Hematopoietic multipotent progenitor cell treated with erythropoietin and hydrocortisone succinate and interleukin-3 and kit ligand, for 4 days (in vitro differentiated cells): Measurements from ENCODE around the gene PRDX3.
"Not testable (repeated sequence)": the region's sequence is repeated elsewhere in the genome, so short reads cannot be mapped to it uniquely, and the experiment has no call there.

ENCODE experiments used
- DNase-seq: peaks from one replicate; pipeline ENCODE4 v3.0.0-alpha.2; 2015

Gene PRDX3

DNA sequence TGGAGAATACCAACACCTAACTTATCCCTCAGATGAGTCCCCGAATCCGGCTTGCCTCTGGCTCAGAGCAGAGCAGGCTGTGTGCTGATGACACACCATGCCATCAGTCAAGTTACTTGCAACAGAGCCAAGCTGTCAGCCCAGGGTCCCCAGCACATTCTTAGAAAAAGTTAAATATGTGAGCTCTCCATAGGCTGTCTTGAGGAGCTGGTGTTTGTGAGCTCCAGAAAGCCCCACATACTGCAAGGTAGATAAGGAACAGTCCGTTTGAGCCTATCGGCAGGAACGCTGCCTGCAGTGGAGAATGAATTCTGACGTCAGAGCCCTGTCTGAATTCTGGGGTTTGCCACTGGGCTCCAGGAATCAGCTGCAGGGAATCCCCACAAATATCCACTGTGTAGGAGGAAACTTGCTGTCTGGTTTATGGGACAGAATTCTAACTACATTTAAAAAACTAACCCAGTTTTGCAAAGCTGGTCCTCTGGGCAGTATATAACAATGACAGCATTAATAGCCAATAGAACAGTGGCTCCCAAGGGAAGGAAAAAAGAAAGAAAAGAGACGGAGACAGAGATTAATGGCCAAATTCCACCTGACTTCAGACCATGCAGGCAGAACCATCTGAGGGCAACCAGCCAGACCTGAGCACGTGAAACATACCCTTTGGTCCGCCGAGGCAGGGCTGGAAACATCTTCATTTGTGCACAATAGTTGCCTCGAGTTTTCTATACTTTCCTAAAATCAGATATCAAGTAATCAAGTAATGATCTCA lies 16.7 kb downstream of the PRDX3 start:
- DNase-seq = peak; percentile 16

- no peak for DNase-seq
Measured at GRCh38 chr10:119159332-119159731, 19.3 kb downstream of the PRDX3 start.

DNA sequence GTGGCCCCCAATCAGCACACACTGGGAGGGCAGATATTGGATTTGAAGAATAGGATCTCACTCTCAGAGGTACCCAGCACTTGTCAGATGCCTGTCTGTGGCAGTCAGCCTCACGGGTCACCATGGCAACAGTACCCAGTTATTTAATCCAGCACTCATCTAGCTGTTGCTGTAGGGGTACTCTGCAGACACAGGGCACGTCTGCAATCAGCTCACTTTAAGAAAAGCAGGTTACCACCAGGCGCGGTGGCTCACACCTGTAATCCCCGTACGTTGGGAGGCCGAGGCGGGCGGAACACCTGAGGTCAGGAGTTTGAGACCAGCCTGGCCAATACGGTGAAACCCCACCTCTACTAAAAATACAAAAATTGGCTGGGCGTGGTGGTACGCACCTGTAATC lies 25.0 kb downstream of the PRDX3 start:
- DNase-seq = no peak

GRCh38 chr10:119153041-119153440 lies 25.6 kb downstream of the PRDX3 start:
- no peak for DNase-seq

- DNase-seq = not testable (repeated sequence)
Measured at GRCh38 chr10:119151601-119152000, 27.0 kb downstream of the PRDX3 start.

DNA sequence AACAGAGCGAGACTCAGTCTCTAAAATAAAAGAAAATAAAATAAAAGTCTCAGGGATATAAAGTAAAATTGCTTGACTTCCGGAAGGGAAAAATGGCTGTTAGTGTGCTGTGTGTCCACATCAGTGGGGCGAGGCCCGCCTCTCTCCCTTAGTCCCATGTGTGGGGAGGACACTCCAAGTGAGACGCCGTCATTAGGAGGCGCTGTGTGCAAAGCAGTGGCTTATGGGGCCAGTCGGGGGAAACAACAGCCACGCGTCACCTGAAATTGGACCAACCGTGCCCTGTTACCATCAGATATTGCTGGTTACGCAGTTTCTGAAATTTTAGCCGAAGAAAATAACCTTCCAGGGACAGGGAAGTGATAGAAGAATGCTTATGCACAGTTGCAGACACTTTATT lies 28.9 kb downstream of the PRDX3 start:
- peak; percentile 54 for DNase-seq

GRCh38 chr10:119149157-119149556 lies 29.5 kb downstream of the PRDX3 start:
- DNase-seq = no peak

GRCh38 chr10:119143657-119144056 lies 35.0 kb downstream of the PRDX3 start:
- no peak for DNase-seq

DNA sequence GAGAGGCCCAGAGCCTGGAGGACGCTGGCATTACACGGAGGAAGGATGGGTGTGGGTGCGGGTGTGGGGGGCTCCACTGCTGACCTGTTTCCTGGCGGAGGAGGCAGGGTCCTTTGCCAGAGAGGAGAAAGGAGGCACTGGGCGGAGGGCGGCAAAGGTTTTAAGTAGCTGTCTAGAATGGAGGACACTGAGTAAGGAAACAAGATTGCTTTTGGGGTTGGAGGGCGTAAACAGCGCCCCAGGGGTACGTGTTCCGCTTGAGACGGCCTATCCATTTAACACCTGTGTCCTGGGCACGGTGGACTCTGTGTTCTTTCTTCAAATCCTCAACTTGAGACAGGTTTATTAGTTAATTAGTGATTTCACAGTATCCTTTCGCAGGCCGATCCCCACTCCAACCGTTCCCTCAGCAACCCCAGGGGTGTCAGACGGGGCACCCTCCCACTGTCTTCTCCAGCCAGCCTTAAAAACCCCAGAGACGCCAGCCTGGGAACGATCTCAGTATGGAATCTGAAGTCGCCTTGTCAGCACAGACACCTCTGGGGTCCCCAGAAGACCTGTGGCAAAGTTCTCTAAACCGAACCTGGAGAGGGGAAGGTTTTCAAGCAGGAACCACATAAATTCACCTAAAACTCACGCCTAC lies 37.9 kb downstream of the PRDX3 start:
- DNase-seq = no peak

- peak; percentile 81 for DNase-seq
Measured at GRCh38 chr10:119139464-119140067, 39.0 kb downstream of the PRDX3 start.

DNA sequence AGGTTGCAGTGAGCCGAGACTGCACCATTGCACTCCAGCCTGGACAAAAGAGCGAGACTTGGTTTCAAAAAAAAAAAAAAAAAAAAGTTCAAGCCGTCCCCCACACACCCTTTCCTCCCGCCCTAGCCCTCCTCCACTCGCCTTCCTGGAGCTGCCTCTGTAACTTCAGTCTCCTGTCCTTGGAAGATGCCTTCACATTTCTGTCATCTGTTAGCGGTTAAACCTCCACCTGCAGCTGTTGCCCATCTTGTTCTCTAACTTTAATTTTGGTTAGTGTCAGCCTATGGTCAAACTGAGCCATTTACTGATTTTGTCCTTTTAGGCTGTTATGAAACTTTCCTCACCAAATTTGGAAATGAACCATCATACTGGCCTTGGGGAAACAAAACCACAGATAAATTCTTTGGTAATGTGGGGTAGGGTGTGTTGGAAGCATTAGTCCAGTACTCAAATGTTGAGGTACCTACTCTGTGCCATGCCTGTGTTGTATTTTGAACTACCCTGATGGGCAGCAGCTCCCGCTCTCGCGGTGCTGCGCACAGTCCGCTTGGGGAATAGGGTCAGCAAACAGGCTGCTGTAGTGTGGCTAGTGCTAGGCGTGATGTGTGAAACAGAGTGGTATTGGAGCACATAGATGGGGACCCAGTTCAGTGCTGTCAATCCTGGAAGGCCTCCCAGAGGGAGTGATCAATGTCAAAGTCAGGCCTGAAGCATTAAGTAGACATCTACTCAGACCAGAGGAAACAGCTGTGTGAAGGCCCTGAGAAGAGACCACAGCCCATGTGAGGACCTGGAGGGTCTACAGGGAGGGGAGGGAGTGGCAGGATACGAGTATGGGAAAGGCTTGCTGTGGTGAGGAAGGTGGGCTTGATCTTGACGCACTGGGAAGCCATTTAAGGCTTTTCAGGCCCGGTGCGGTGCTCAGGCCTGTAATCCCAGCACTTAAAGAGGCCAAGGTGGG lies 40.0 kb downstream of the PRDX3 start:
- peak; percentile 74 for DNase-seq

DNA sequence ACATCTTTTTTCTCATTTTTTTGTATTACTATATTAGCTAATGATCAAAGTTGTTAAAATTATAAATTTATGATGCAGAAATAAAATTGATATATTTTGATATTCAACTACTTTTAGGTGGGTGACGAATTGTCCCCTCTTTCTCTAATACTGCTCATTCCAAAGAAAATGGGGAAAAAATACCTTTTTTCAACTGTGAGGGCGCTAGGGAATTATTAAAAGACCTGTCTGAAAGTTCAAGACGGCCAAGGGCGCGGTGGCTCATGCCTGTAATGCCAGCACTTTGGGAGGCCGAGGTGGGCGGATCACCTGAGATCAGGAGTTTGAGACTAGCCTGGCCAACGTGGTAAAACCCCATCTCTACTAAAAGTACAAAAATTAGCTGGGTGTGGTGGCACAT lies 40.7 kb downstream of the PRDX3 start:
- DNase-seq = peak; percentile 35

- DNase-seq = no peak
Measured at GRCh38 chr10:119136084-119136483, 42.5 kb downstream of the PRDX3 start.

GRCh38 chr10:119135513-119135881 lies 43.1 kb downstream of the PRDX3 start:
- DNase-seq = peak; percentile 88

DNA sequence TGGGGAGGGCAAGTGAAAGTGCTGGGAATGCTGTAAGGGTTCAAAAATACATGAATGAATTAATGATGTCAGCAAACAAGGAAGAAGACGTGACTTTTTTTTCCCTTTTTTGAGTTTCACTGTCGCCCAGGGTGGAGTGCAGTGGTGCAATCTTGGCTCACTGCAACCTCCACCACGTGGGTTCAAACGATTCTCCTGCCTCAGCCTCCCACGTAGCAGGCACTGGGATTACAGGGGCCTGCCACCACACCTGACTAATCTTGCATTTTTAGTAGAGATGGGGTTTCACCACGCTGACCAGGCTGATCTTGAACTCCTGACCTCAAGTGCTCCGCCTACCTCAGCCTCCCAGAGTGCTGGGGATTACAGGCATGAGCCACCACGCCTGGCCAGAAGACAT lies 44.7 kb downstream of the PRDX3 start:
- DNase-seq = peak; percentile 27

- DNase-seq = no peak
Measured at GRCh38 chr10:119132521-119133345, 45.9 kb downstream of the PRDX3 start.

GRCh38 chr10:119131512-119132240 lies 46.9 kb downstream of the PRDX3 start:
- DNase-seq = peak; percentile 94

GRCh38 chr10:119129721-119130120 lies 48.9 kb downstream of the PRDX3 start:
- no peak for DNase-seq

- DNase-seq = no peak
Measured at GRCh38 chr10:119125942-119126341, 52.7 kb downstream of the PRDX3 start.

DNA sequence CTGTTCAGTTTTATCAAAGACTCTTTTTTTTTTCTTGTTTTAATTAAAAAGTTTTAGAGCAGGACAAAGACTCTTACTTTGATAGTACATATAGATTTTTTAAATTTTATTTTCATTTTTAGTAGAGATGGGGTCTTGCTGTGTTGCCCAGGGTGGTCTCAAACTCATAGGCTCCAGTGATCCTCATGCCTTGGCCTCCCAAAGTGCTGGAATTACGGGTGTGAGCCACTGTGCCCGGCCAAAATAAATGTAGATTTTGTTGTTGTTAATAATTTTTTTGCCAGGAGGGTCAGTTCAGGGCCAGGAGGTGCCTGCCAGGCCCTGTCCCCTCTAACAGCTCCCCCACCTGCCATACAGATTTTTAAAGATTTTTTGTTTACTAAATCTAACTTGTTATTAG lies 57.7 kb downstream of the PRDX3 start:
- DNase-seq = no peak

GRCh38 chr10:119120413-119120867 lies 58.2 kb downstream of the PRDX3 start:
- DNase-seq = no peak
